Body of pancreas (tissue), 4 donors: ENCODE results near the gene CELSR1. TPM values are rescaled to one million over a fixed set of nuclear protein-coding genes. Genes with fewer than 3 reads are reported as not detected.

Experiments used
- ATAC-seq: fragments of 150-250 bp; one replicate; pipeline ENCODE4 v1.9.1; 2016
- DNase-seq, 4 donors: peaks; one replicate each; pipeline ENCODE4 v3.0.0-alpha.2; 2019
- H3K27ac ChIP-seq, 4 donors: fragments of 200-600 bp; sonication (generic); 1 replicate in 3 of 4; 2 replicates in 1 of 4; pipeline versions ENCODE4 v1.5.1 to v1.6.1; 2016 to 2019; ENCODE audit warnings: mild to moderate bottlenecking in 1 of 4, mixed read lengths in 1 of 4, moderate library complexity in 1 of 4
- H3K27me3 ChIP-seq, 2 donors: fragments of 200-600 bp; sonication (generic); one replicate each; pipeline ENCODE4 v1.6.0; 2016; ENCODE audit warnings: mild to moderate bottlenecking in 1 of 2
- H3K36me3 ChIP-seq, 2 donors: fragments of 200-600 bp; sonication (generic); replicated peaks in 1 of 2; 2 replicates each; pipeline ENCODE4 v1.5.1; 2016; ENCODE audit warnings: low read depth in 2 of 2; ENCODE audit not compliant: insufficient read depth in 1 of 2
- H3K4me1 ChIP-seq: fragments of 200-600 bp; sonication (generic); one replicate; pipeline ENCODE4 v1.6.0; 2016
- H3K4me3 ChIP-seq, 2 donors: fragments of 200-600 bp; sonication (generic); 1 replicate in 1 of 2; 2 replicates in 1 of 2; pipeline ENCODE4 v1.5.1; 2016 to 2019
- H3K9me3 ChIP-seq, 3 donors: fragments of 200-600 bp; sonication (generic); 1 replicate in 2 of 3; 2 replicates in 1 of 3; pipeline ENCODE4 v1.5.1; 2016
- CTCF ChIP-seq, 7 experiments: fragments of 450-650 bp in 4 of 7; fragments of 200-600 bp in 3 of 7; sonication (generic) in 3 of 7; IDR thresholded peaks; one replicate each; pipeline ENCODE4 v1.5.1; 2016 to 2019; ENCODE audit warnings: antibody characterized with exemption in 7 of 7
- POLR2A ChIP-seq, 3 donors: fragments of 450-650 bp; IDR thresholded peaks; one replicate each; pipeline ENCODE4 v1.6.1; 2016; ENCODE audit warnings: antibody characterized with exemption in 3 of 3, mild to moderate bottlenecking in 2 of 3
- WGBS, 2 donors: methylation state at CpG; one replicate each; pipeline ENCODE4 v1.1.5; 2017; 5-methylcytosine and 5-hydroxymethylcytosine counted together
- intact Hi-C: fragments of 100-400 bp; cut with DNase I; formaldehyde crosslinking; loops from one replicate; pipeline ENCODE4 v1.15.1; 2023
- total RNA-seq, 2 donors: library from RNA; depleted of rRNA; stranded (reverse); fragments of >200 nt; gene quantifications; one replicate each; pipeline ENCODE4 v1.1.0, GENCODE V29; 2016

CELSR1 gene
- total RNA-seq, 2 donors from 2014 or later = 0.66 to 3.6 TPM

DNA sequence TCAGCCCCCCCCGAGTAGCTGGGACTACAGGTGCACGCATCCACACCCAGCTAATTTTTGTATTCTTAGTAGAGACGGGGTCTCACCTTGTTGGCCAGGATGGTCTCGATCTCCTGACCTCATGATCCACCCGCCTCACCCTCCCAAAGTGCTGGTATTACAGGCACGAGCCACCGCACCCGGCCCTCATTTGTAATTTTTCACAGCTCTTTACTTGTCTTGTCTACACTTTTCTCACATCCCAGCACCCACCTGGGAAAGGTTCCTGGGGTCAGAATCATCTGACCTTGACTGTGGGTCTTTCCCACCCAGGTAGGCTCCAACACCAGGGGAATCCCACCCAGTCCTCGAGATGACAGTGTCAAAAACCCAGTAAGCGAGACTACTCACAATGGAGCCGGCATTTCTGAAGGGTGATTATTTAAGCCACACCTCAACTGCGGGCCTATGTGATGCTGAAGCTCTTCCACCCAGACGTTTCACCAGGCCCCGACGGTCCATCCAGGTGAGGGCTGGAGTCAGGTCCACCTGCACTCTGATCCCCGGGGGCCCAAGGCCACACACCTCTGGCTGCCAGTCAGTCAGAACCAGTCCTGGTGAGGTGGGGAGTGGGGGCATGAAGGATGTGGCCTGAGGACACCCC lies 23.4 kb downstream of the CELSR1 start:
- Histone ChIP-seq H3K4me3 (no peak overlapping the region), H3K9me3 (no peaks in the 10 kb centered on the region), H3K4me1 (no peaks in the 10 kb centered on the region), H3K27ac (no peak overlapping the region), H3K36me3 (no peaks in the 10 kb centered on the region), H3K27me3 (no peaks in the 10 kb centered on the region)
- ATAC-seq (no peak), DNase-seq (no peak)
- WGBS, 2 donors = 79 to 82% methylated on average over 14 to 16 of the region's 16 CpGs
- intact Hi-C loops = no loop called here
- TF ChIP-seq CTCF (IDR thresholded peaks at IDR 0.05) (no peak), POLR2A (IDR thresholded peaks at IDR 0.05) (no peak)

GRCh38 chr22:46512683-46513082 lies 24.7 kb downstream of the CELSR1 start:
- no peak for DNase-seq
- Histone ChIP-seq H3K4me3 (no peak overlapping the region), H3K36me3 (no peaks in the 10 kb centered on the region), H3K27me3 (no peaks in the 10 kb centered on the region), H3K4me1 (no peaks in the 10 kb centered on the region), H3K27ac (no peak overlapping the region), H3K9me3 (no peaks in the 10 kb centered on the region)
- WGBS, 2 donors = 86 to 88% methylated on average over 10 to 11 of the region's 11 CpGs
- no peak for TF ChIP-seq CTCF (IDR thresholded peaks at IDR 0.05)
- no peak for TF ChIP-seq POLR2A (IDR thresholded peaks at IDR 0.05)
- ATAC-seq = no peak
- intact Hi-C loops = no loop called here

- DNase-seq (no peak), ATAC-seq (no peak)
- Histone ChIP-seq H3K27me3 (no peaks in the 10 kb centered on the region), H3K27ac (no peak overlapping the region), H3K36me3 (no peaks in the 10 kb centered on the region), H3K4me1 (no peaks in the 10 kb centered on the region), H3K4me3 (no peak overlapping the region), H3K9me3 (no peaks in the 10 kb centered on the region)
- no peak for TF ChIP-seq POLR2A (IDR thresholded peaks at IDR 0.05)
- no peak for TF ChIP-seq CTCF (IDR thresholded peaks at IDR 0.05)
- intact Hi-C loops = no loop called here
- 64 to 70% methylated on average over 8 to 11 of the region's 11 CpGs for WGBS, 2 donors
Measured at GRCh38 chr22:46512039-46512370, 25.4 kb downstream of the CELSR1 start.

GRCh38 chr22:46511151-46512038 lies 26.0 kb downstream of the CELSR1 start:
- DNase-seq = no peak

More at GRCh38 chr22:46511151-46512038, 26.0 kb downstream of the CELSR1 start:
- no peaks in the 10 kb centered on the region for H3K27me3 ChIP-seq
- 77 to 83% methylated on average over 15 to 19 of the region's 20 CpGs for WGBS, 2 donors
- intact Hi-C loops = no loop called here
- no peaks in the 10 kb centered on the region for H3K36me3 ChIP-seq
- TF ChIP-seq CTCF (IDR thresholded peaks at IDR 0.05) (no peak), POLR2A (IDR thresholded peaks at IDR 0.05) (no peak)
- no peak overlapping the region for H3K27ac ChIP-seq
- no peaks in the 10 kb centered on the region for H3K4me1 ChIP-seq
- no peak for ATAC-seq
- H3K4me3 ChIP-seq = no peak overlapping the region
- H3K9me3 ChIP-seq = no peaks in the 10 kb centered on the region
